ENCODE data around the gene ACVR1B. TPM values are rescaled to one million over a fixed set of nuclear protein-coding genes. Genes with fewer than 3 reads are reported as not detected.

Gene ACVR1B
- 5.0 and 6.1 TPM in 2 replicates for total RNA-seq

DNA sequence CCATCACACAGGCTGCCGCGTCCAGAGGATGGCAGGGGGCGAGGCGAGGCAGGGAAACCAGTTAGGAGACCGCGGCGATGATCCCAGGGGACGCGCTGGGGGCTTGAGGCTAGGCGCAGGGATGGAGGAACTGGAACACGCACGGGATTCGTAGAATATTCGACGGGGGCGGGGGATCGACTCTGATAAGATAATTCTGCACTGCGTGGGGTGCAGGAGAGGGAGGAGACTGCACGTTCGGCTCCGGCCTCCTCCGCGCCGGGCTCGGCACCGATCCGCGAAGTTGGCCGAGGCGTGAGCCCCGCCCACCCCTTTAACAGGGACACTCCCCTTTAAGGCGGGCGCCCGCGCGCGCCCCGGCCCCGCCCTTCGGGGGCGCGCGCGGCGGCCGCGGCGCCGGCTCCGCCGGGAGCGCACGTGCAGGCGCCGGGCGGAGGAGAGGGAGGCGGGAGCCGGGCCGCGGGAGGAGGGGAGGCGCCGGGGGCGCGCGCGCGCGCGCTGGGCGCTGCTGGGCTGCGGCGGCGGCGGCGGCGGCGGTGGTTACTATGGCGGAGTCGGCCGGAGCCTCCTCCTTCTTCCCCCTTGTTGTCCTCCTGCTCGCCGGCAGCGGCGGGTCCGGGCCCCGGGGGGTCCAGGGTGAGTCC is at the start of gene ACVR1B:
Gene ACVR1B (plus strand): TSS at position 501 of the 644 bp plus-strand sequence. CDS start 45 bp downstream, at position 546.

DNA sequence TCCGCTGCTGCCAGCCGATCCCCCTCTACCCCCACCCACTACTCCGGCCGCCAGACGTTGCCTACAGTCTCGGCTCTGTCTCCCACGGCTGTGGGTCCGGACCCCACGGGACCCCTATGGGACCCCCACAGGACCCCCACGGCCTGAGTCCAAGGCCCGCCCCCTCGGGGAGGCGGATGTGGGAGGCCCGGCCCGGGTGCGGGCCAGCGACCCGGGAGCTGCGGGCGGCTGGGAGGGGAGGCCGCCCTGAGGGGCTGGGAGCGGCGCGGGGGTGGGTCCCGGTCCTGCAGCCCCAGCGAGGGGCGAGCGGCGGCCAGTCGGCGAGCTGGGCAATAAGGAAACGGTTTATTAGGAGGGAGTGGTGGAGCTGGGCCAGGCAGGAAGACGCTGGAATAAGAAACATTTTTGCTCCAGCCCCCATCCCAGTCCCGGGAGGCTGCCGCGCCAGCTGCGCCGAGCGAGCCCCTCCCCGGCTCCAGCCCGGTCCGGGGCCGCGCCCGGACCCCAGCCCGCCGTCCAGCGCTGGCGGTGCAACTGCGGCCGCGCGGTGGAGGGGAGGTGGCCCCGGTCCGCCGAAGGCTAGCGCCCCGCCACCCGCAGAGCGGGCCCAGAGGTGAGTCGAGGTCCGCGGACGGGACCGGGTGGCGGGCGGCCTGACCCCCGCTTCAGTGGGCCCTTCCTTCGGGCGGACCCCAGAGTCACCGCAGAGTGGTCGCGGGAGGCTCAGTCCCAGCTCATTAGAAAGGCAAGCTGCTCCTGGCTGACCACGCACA is 44.2 kb upstream of the ACVR1B start, which contains the start of gene ACVRL1:
Gene ACVRL1 (plus strand): TSS at position 422 of the 773 bp plus-strand sequence. CDS start 4,971 bp downstream, outside the sequence.

DNA sequence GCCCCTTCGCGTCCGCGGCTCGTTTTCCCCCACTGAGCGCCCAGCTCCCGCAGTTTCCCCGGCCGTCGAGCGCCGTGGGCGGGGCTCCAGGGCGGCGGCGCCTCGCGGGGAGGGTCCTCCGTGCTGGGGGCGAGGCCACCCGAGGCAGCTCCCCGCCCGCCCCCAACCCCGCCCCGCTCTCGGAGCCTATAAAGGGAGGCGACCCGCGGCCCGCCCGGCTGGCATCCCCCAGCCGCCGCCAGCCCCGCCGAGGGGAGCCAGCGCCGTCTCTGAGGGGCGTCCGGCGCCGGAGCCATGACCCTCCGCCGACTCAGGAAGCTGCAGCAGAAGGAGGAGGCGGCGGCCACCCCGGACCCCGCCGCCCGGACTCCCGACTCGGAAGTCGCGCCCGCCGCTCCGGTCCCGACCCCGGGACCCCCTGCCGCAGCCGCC is 55.2 kb downstream of the ACVR1B start, which contains the start of gene TAMALIN:
Gene TAMALIN (plus strand): TSS at position 221 of the 432 bp plus-strand sequence. CDS start 74 bp downstream, at position 295.

Other genes with a start within 250 kb of the ACVR1B start
- under 0.01 TPM in 2 replicates for gene FIGNL2, start 103.0 kb upstream of the ACVR1B start, total RNA-seq
- gene ANKRD33, start 63.6 kb upstream of the ACVR1B start, total RNA-seq, result under 0.01 TPM in 1 of 2 replicates, not detected in the other
- gene ACVRL1, start 44.2 kb upstream of the ACVR1B start, total RNA-seq, result 11.3 and 20.2 TPM in 2 replicates
- 6.1 and 6.2 TPM in 2 replicates for gene TAMALIN, start 55.2 kb downstream of the ACVR1B start, total RNA-seq
- gene NR4A1, start 99.7 kb downstream of the ACVR1B start, total RNA-seq, result 1.0 and 2.2 TPM in 2 replicates
- 50.7 and 52.3 TPM in 2 replicates for gene ATG101, start 118.3 kb downstream of the ACVR1B start, total RNA-seq
- 0.17 TPM in 1 of 2 replicates, not detected in the other for gene SMIM41, start 128.0 kb downstream of the ACVR1B start, total RNA-seq
- gene KRT80, start 240.3 kb downstream of the ACVR1B start, total RNA-seq, result 0.15 and 0.17 TPM in 2 replicates